HS-27A (cell line): Measurements from ENCODE around the gene CEP162.
"Not testable (repeated sequence)": the region's sequence is repeated elsewhere in the genome, so short reads cannot be mapped to it uniquely, and the experiment has no call there.

Experiments
- DNase-seq: peaks from one replicate; pipeline ENCODE4 v3.0.0-alpha.2; 2012; ENCODE audit warnings: low read depth, missing footprints

The CEP162 gene

GRCh38 chr6:84086056-84086455, 141.4 kb downstream of the CEP162 start:
- no peak for DNase-seq

- DNase-seq: not testable (repeated sequence)
Observed at GRCh38 chr6:84084705-84085104, 142.7 kb downstream of the CEP162 start.

- DNase-seq: no peak
Observed at GRCh38 chr6:84082689-84083265, 144.7 kb downstream of the CEP162 start.

- DNase-seq: no peak
Observed at GRCh38 chr6:84081222-84081621, 146.2 kb downstream of the CEP162 start.

GRCh38 chr6:84078335-84078734, 149.1 kb downstream of the CEP162 start:
- DNase-seq: no peak

- DNase-seq: no peak
Observed at GRCh38 chr6:84077645-84078044, 149.8 kb downstream of the CEP162 start.

DNA sequence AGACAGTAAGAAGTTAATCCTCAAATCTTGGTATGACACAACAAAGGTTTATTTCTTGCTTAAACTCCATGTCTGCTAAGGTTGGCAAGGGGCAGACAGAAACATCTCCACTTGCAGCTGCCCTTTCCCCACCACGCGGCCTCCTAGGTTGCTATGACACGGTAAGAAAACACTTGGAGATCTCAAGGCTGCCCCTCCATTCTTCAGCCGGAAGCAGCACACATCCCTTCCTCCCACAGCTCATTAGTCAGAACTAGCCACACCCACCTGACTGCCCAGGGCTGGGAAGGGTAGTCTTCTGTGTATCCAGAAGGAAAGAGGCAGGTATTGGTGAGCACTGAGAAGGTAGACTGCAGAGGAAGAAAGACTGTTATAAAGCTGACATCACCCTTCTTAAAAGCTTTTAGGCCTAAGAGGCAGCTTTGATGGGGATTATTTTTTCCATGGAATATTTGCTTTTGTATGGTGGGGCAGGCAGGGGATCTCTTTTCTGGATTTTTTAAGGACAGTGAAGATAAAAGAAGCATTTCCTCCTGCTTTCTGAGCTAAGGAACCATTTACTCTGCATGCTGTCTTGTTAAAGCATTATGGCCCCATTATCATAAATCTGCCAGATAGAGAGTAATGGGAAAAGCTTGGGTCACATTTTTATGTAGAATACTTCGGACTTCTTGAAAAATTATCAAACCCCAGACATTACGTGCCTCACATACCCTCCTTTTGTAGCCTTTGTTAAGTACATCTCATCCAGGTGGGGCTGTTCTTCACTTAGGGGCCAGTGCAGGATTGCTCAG, 152.3 kb downstream of the CEP162 start:
- no peak for DNase-seq
